Measurements from ENCODE around the gene FAM13C. TPM values are rescaled to one million over a fixed set of nuclear protein-coding genes. Genes with fewer than 3 reads are reported as not detected.
"Not testable (repeated sequence)": the region's sequence is repeated elsewhere in the genome, so short reads cannot be mapped to it uniquely, and the experiment has no call there.

The FAM13C gene
- total RNA-seq, 1 donor from 2014 or later, result 58.0 TPM

- DNase-seq (ENCODE audit: low read depth), result peak; percentile 76
Measured at GRCh38 chr10:59279991-59280505, 82.3 kb downstream of the FAM13C start.

GRCh38 chr10:59279476-59279875 lies 82.9 kb downstream of the FAM13C start:
- DNase-seq (ENCODE audit: low read depth), result peak; percentile 51

GRCh38 chr10:59276919-59277318 lies 85.4 kb downstream of the FAM13C start:
- DNase-seq (ENCODE audit: low read depth), result no peak

- DNase-seq (ENCODE audit: low read depth), result no peak
Measured at GRCh38 chr10:59276133-59276532, 86.2 kb downstream of the FAM13C start.

DNA sequence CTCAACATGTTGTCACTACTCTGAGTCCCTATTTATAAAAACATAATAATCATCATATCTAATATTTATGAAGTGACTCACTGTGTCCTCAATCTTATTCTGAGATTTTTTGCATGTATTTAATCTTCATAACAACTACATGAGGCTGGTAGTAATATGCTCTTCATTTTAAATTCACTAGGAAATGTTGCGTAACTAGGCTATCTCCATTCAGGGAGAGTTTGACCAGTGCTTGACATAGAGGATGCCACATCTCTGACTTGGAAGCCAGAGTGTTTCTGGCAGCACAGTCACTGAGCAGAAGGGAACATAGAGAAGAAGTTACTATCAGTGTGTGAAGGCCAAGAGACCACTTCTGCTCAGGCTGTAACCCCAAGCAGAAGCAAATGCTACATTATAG lies 88.9 kb downstream of the FAM13C start:
- peak; percentile 32 for DNase-seq (ENCODE audit: low read depth)

- no peak for DNase-seq (ENCODE audit: low read depth)
Measured at GRCh38 chr10:59272061-59272460, 90.3 kb downstream of the FAM13C start.

DNA sequence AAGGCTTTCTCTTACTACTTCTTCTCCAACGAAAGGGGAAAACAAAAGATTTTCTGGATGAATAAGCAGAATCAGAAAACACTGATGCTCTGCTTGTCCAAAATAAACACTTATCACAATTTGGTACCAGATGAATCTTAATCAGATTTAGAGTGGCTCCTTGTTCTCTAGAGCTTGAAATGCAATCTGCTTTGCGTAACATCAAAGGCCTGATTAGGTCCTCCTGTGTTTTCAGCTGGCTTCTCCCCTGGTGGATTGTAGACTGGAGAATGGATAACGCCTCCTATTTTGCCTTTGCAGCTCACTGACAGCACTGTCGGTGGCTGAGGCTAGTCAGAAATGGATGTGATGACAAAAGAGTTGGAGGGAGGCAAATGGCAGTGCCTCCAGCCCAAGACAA lies 91.2 kb downstream of the FAM13C start:
- no peak for DNase-seq (ENCODE audit: low read depth)

- DNase-seq (ENCODE audit: low read depth), result no peak
Measured at GRCh38 chr10:59270492-59270891, 91.9 kb downstream of the FAM13C start.

DNA sequence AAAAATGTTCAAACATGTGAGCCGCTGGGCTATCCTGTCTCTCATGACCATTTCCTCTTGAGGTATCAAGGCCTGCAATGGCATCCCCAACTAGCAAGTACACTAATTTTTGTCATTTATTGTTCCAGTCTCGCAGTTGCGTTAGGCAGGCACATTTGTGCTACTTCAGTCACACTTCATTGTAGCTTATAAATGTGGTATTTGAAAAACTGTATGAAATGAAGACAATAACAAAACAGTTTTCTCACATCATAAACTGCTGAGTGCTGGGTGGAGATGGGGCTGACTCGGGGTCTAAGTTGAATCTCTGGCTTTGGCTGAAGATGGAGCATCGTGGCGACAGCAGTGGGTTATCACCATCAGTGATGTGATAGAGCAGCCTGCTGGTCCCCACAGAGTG lies 92.7 kb downstream of the FAM13C start:
- no peak for DNase-seq (ENCODE audit: low read depth)

- no peak for DNase-seq (ENCODE audit: low read depth)
Measured at GRCh38 chr10:59268460-59268859, 93.9 kb downstream of the FAM13C start.

DNA sequence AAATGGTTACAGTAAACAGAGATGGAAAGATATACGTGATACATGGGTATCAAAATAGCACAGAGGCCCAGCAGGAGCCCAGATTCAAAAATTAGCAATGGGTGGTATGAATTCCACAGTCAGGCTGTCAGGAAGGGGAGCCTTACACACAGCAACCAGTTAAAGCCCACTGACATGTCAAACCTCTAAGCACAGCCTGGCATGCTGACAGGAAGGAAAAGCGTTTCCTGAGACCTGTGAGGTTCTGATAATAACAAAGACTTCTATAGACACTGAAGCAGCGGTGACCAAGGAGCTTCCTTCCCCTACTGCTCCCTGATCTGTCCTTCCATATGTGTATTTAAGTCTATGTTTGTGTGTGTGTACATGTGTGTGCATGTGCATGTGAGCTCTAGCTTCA lies 96.0 kb downstream of the FAM13C start:
- DNase-seq (ENCODE audit: low read depth), result no peak

GRCh38 chr10:59265141-59265540 lies 97.2 kb downstream of the FAM13C start:
- DNase-seq (ENCODE audit: low read depth), result no peak

GRCh38 chr10:59258890-59259289 lies 103.5 kb downstream of the FAM13C start:
- no peak for DNase-seq (ENCODE audit: low read depth)

GRCh38 chr10:59257224-59257623 lies 105.1 kb downstream of the FAM13C start:
- DNase-seq (ENCODE audit: low read depth), result no peak

DNA sequence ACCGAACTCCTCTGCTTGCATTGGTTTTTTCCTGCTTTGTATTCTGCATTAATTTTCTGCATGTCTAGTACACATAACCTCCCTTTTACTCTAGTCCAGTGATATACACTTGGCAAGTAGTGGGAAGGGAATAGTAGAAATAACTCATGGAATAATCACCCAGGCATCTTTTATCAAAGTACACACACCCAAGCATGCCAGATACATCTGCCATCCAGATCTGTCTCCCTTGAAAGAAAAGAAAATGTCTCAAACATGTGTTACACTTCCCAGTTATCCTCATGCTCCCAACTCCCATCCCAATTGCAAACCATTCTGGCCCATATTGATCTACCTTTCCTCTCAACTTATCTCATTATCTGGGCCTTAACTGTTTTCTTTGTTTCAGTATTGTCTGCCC lies 106.9 kb downstream of the FAM13C start:
- peak; percentile 29 for DNase-seq (ENCODE audit: low read depth)

- no peak for DNase-seq (ENCODE audit: low read depth)
Measured at GRCh38 chr10:59252491-59252890, 109.9 kb downstream of the FAM13C start.

- no peak for DNase-seq (ENCODE audit: low read depth)
Measured at GRCh38 chr10:59245686-59246085, 116.7 kb downstream of the FAM13C start.

DNA sequence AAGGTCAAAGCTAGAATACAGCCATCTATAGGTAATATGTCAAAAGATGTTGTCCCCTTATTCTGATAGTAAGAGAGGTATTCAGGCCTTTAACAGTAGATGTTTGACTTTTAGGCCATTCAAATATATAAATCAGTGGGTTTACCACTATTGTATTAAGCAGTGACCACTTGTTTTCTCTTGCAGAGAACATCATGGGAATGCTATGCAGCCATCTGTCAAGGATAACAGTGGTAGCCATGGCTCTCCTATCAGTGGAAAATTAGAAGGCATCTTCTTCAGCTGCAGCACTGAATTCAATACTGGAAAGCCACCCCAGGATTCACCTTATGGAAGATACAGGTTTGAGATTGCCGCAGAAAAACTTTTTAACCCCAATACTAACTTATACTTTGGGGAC lies 117.5 kb downstream of the FAM13C start:
- DNase-seq (ENCODE audit: low read depth), result peak; percentile 59

- no peak for DNase-seq (ENCODE audit: low read depth)
Measured at GRCh38 chr10:59243611-59244195, 118.6 kb downstream of the FAM13C start.

GRCh38 chr10:59242991-59243390 lies 119.4 kb downstream of the FAM13C start:
- no peak for DNase-seq (ENCODE audit: low read depth)

DNA sequence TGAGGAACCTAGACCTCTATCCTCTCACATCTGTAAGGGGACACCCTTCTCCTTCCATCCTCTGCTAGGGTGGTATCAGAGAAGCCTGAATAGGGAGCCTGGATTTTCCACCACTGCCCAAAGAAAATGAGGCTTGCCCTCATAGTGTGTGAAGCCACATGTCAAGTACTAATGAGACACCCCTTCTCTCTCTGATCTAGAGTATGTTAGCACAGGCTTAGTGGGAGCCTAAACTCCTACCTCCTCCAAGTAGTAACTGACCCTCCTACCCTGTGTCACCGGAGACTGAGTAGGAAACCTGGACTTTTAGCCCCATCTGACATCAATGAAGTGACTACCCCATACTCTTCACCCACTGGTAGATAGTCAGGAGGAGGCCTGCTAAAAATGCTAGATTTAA lies 120.3 kb downstream of the FAM13C start:
- no peak for DNase-seq (ENCODE audit: low read depth)

DNA sequence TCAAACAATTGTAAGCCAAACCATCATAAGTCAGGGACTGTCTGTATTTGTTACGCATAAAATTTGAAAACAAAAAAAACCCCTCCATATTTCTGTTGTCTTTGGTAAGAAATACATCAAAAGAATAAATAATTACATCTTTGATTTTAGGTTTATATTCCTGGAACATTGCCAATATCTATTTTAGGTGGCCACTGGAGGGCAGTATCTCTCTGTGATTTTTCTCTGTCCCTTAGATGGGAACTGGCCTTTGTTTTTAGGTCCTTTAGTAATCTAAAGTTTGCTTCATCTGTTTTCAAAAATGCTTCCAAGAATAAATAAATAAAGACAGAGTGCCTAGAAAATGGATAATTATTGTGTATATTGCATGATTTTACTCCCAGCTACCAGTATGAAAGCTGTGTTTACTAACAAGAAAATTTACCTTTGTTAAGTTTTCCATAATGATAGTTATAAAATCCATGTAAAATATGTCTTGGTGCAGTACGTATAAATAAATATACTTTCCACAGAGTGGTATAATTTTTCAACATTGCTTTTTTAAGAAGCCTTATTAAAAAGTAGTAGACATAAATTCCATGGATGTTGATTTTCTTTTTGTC lies 121.7 kb downstream of the FAM13C start:
- DNase-seq (ENCODE audit: low read depth), result peak; percentile 65

- not testable (repeated sequence) for DNase-seq (ENCODE audit: low read depth)
Measured at GRCh38 chr10:59239108-59239507, 123.2 kb downstream of the FAM13C start.
